Karpas-422 (cell line): ENCODE measurements around the gene MPRIP. TPM values are rescaled to one million over a fixed set of nuclear protein-coding genes. Genes with fewer than 3 reads are reported as not detected.

ENCODE experiments used
- DNase-seq: peaks from one replicate; pipeline ENCODE4 v3.0.0-alpha.2; 2015
- H2AFZ ChIP-seq: fragments of 200-600 bp; sonication (generic); 2 replicates; pipeline ENCODE4 v1.6.1; 2014; ENCODE audit warnings: antibody characterized with exemption, low read length, mixed read lengths
- H3K27ac ChIP-seq: fragments of 200-600 bp; sonication (generic); 2 replicates; pipeline ENCODE4 v1.5.1; 2014; ENCODE audit warnings: mild to moderate bottlenecking, low read length, moderate library complexity
- H3K27me3 ChIP-seq: fragments of 200-600 bp; sonication (generic); 2 replicates; pipeline ENCODE4 v1.6.1; 2014; ENCODE audit warnings: low read length, mixed read lengths
- H3K36me3 ChIP-seq: fragments of 200-600 bp; sonication (generic); 2 replicates; pipeline ENCODE4 v1.6.1; 2014; ENCODE audit warnings: low read length, mixed read lengths; ENCODE audit not compliant: insufficient read depth
- H3K4me1 ChIP-seq: fragments of 200-600 bp; sonication (generic); 2 replicates; pipeline ENCODE4 v1.6.1; 2014; ENCODE audit warnings: mild to moderate bottlenecking, low read length, mixed read lengths
- H3K4me2 ChIP-seq: fragments of 200-600 bp; sonication (generic); 2 replicates; pipeline ENCODE4 v1.6.1; 2014; ENCODE audit warnings: low read length, low read depth, mild to moderate bottlenecking; ENCODE audit not compliant: poor library complexity, severe bottlenecking
- H3K4me3 ChIP-seq: fragments of 200-600 bp; sonication (generic); 2 replicates; pipeline ENCODE4 v1.5.1; 2014; ENCODE audit warnings: mild to moderate bottlenecking, antibody characterized with exemption, low read length, mixed read lengths
- H3K79me2 ChIP-seq: fragments of 200-600 bp; sonication (generic); 2 replicates; pipeline ENCODE4 v1.6.1; 2014; ENCODE audit warnings: mild to moderate bottlenecking, low read length, mixed read lengths
- H3K9ac ChIP-seq: fragments of 200-600 bp; sonication (generic); 2 replicates; pipeline ENCODE4 v1.6.0; 2014; ENCODE audit warnings: low read length
- H3K9me2 ChIP-seq: fragments of 200-600 bp; sonication (generic), shearing (Covaris generic); replicated peaks from 2 replicates; pipeline ENCODE4 v1.6.0; 2014; ENCODE audit warnings: mild to moderate bottlenecking, low read length, moderate library complexity; ENCODE audit not compliant: insufficient read depth
- H3K9me3 ChIP-seq: fragments of 300-700, 200-600 bp; sonication (generic); 2 replicates; pipeline ENCODE4 v1.6.1; 2014; ENCODE audit warnings: low read length, mixed read lengths
- H4K20me1 ChIP-seq: fragments of 200-600 bp; sonication (generic); 2 replicates; pipeline ENCODE4 v1.6.1; 2014; ENCODE audit warnings: mild to moderate bottlenecking, antibody characterized with exemption, low read length, low read depth; ENCODE audit not compliant: insufficient read depth
- total RNA-seq: library from RNA; depleted of rRNA; stranded (reverse); fragments of >200 nt; shearing (Covaris generic); gene quantifications from 2 replicates; pipeline ENCODE4 v1.2.3, GENCODE V29; 2014; ENCODE audit warnings: low replicate concordance

Gene MPRIP
- total RNA-seq, 1 experiment from 2014 or later: 44.1 TPM

- H3K27ac ChIP-seq: no peak overlapping the region
- H3K4me1 ChIP-seq: no peaks in the 10 kb centered on the region
- no peak for DNase-seq
- H3K36me3 ChIP-seq: no peaks in the 10 kb centered on the region
- no peak overlapping the region for H3K4me3 ChIP-seq
- 0 out of 2 replicates have a peak, but pooled peaks cover 2% of the 10 kb centered on the region for H3K27me3 ChIP-seq
- H3K4me2 ChIP-seq: no peak overlapping the region
- H4K20me1 ChIP-seq: peaks cover 57% of the 10 kb centered on the region
- H3K79me2 ChIP-seq: no peaks in the 10 kb centered on the region
- no peaks in the 10 kb centered on the region for H3K9me2 ChIP-seq
- no peak overlapping the region for H3K9ac ChIP-seq
- H2AFZ ChIP-seq: no peak overlapping the region
- H3K9me3 ChIP-seq: no peaks in the 10 kb centered on the region
Observed at GRCh38 chr17:17061516-17061915, 19.3 kb downstream of the MPRIP start.

GRCh38 chr17:17062356-17062755, 20.1 kb downstream of the MPRIP start:
- Histone ChIP-seq H3K27ac (no peak overlapping the region), H4K20me1 (peaks cover 57% of the 10 kb centered on the region), H3K9me3 (no peaks in the 10 kb centered on the region), H3K36me3 (no peaks in the 10 kb centered on the region), H3K9me2 (no peaks in the 10 kb centered on the region), H2AFZ (no peak overlapping the region), H3K4me1 (no peaks in the 10 kb centered on the region), H3K79me2 (no peaks in the 10 kb centered on the region), H3K4me2 (no peak overlapping the region), H3K9ac (no peak overlapping the region), H3K27me3 (0 out of 2 replicates have a peak, but pooled peaks cover 2% of the 10 kb centered on the region), H3K4me3 (no peak overlapping the region)
- DNase-seq: no peak

- Histone ChIP-seq H3K4me2 (no peak overlapping the region), H3K9ac (no peak overlapping the region), H4K20me1 (peaks cover 52% of the 10 kb centered on the region), H3K9me2 (no peaks in the 10 kb centered on the region), H3K79me2 (no peaks in the 10 kb centered on the region), H3K36me3 (no peaks in the 10 kb centered on the region), H3K4me3 (no peak overlapping the region), H3K9me3 (no peaks in the 10 kb centered on the region), H3K27ac (no peak overlapping the region), H3K4me1 (no peaks in the 10 kb centered on the region), H2AFZ (no peak overlapping the region), H3K27me3 (0 out of 2 replicates have a peak, but pooled peaks cover 2% of the 10 kb centered on the region)
- no peak for DNase-seq
Observed at GRCh38 chr17:17062866-17063265, 20.6 kb downstream of the MPRIP start.

GRCh38 chr17:17063546-17064122, 21.4 kb downstream of the MPRIP start:
- Histone ChIP-seq H3K9me2 (no peaks in the 10 kb centered on the region), H4K20me1 (peaks cover 45% of the 10 kb centered on the region), H3K27me3 (0 out of 2 replicates have a peak, but pooled peaks cover 2% of the 10 kb centered on the region), H3K4me1 (no peaks in the 10 kb centered on the region), H3K9me3 (no peaks in the 10 kb centered on the region), H3K9ac (no peak overlapping the region), H3K36me3 (no peaks in the 10 kb centered on the region), H3K4me2 (no peak overlapping the region), H3K4me3 (no peak overlapping the region), H3K27ac (no peak overlapping the region), H2AFZ (no peak overlapping the region), H3K79me2 (no peaks in the 10 kb centered on the region)
- DNase-seq: no peak

- H3K9ac ChIP-seq: no peak overlapping the region
- no peak overlapping the region for H3K27ac ChIP-seq
- H4K20me1 ChIP-seq: peaks cover 43% of the 10 kb centered on the region
- no peaks in the 10 kb centered on the region for H3K79me2 ChIP-seq
- no peak overlapping the region for H2AFZ ChIP-seq
- H3K9me2 ChIP-seq: no peaks in the 10 kb centered on the region
- H3K9me3 ChIP-seq: no peaks in the 10 kb centered on the region
- no peaks in the 10 kb centered on the region for H3K4me1 ChIP-seq
- DNase-seq: no peak
- H3K4me3 ChIP-seq: no peak overlapping the region
- no peak overlapping the region for H3K4me2 ChIP-seq
- no peaks in the 10 kb centered on the region for H3K36me3 ChIP-seq
- H3K27me3 ChIP-seq: 0 out of 2 replicates have a peak, but pooled peaks cover 2% of the 10 kb centered on the region
Observed at GRCh38 chr17:17064322-17064721, 22.1 kb downstream of the MPRIP start.

GRCh38 chr17:17066021-17066420, 23.8 kb downstream of the MPRIP start:
- Histone ChIP-seq H4K20me1 (peaks cover 41% of the 10 kb centered on the region), H3K9me3 (no peaks in the 10 kb centered on the region), H3K9me2 (no peaks in the 10 kb centered on the region), H2AFZ (no peak overlapping the region), H3K27me3 (0 out of 2 replicates have a peak, but pooled peaks cover 2% of the 10 kb centered on the region), H3K9ac (no peak overlapping the region), H3K4me3 (no peak overlapping the region), H3K4me2 (no peak overlapping the region), H3K27ac (no peak overlapping the region), H3K36me3 (no peaks in the 10 kb centered on the region), H3K79me2 (no peaks in the 10 kb centered on the region), H3K4me1 (no peaks in the 10 kb centered on the region)
- no peak for DNase-seq

- Histone ChIP-seq H2AFZ (no peak overlapping the region), H4K20me1 (peaks cover 41% of the 10 kb centered on the region), H3K79me2 (no peaks in the 10 kb centered on the region), H3K36me3 (no peaks in the 10 kb centered on the region), H3K9me3 (no peaks in the 10 kb centered on the region), H3K4me3 (no peak overlapping the region), H3K27ac (no peak overlapping the region), H3K9ac (no peak overlapping the region), H3K9me2 (no peaks in the 10 kb centered on the region), H3K27me3 (0 out of 2 replicates have a peak, but pooled peaks cover 2% of the 10 kb centered on the region), H3K4me2 (no peak overlapping the region), H3K4me1 (no peaks in the 10 kb centered on the region)
- DNase-seq: no peak
Observed at GRCh38 chr17:17067257-17067656, 25.0 kb downstream of the MPRIP start.

- Histone ChIP-seq H3K4me3 (no peak overlapping the region), H3K79me2 (no peaks in the 10 kb centered on the region), H3K27ac (no peak overlapping the region), H3K27me3 (no peaks in the 10 kb centered on the region), H3K4me2 (no peak overlapping the region), H2AFZ (no peak overlapping the region), H3K9ac (no peak overlapping the region), H3K4me1 (peaks cover 9% of the 10 kb centered on the region), H3K36me3 (no peaks in the 10 kb centered on the region), H3K9me2 (no peaks in the 10 kb centered on the region), H3K9me3 (no peaks in the 10 kb centered on the region), H4K20me1 (peaks cover 46% of the 10 kb centered on the region)
- no peak for DNase-seq
Observed at GRCh38 chr17:17069849-17070248, 27.6 kb downstream of the MPRIP start.
